Endothelial cell of umbilical vein (primary cell): ENCODE data around the gene IP6K1. TPM values are rescaled to one million over a fixed set of nuclear protein-coding genes. Genes with fewer than 3 reads are reported as not detected.

ENCODE experiments used
- BruUV-seq: library from RNA; stranded (reverse); fragments of 400-500 nt; replicated peaks from 2 replicates; lab custom pipeline; 2021; lab: Mats Ljungman, UMichigan
- CTCF ChIA-PET: fragments of 300-600, 350-600 bp; sonication (Branson Sonifier 250); formaldehyde crosslinking; loops from one replicate; lab custom pipeline; 2021; ENCODE audit warnings: antibody characterized with exemption, inconsistent platforms; lab: Charles Lee
- POLR2A ChIA-PET: fragments of 300-600, 350-600 bp; sonication (Branson Sonifier 250); formaldehyde crosslinking; loops from one replicate; lab custom pipeline; 2021; ENCODE audit warnings: antibody characterized with exemption, inconsistent platforms; lab: Charles Lee
- DNase-seq: peaks from one replicate; pipeline ENCODE4 v3.0.0-alpha.2; 2011; ENCODE audit warnings: low read depth, low spot score
- FAIRE-seq: peaks from 2 replicates; lab custom pipeline; 2011; peaks lifted over from hg19 to GRCh38; lab: Jason Lieb, UNC
- H2AFZ ChIP-seq: 2 replicates; pipeline ENCODE4 v1.6.0; 2012; ENCODE audit warnings: low read depth, low read length, control low read depth, inconsistent platforms
- H3K27ac ChIP-seq: 2 replicates; pipeline ENCODE4 v1.5.1; 2011; ENCODE audit warnings: low read depth, mild to moderate bottlenecking, control low read depth, low read length, moderate library complexity; ENCODE audit not compliant: insufficient read depth
- H3K27me3 ChIP-seq, 2 experiments: 2 replicates each; pipeline versions ENCODE4 v1.6.0 to v1.6.1; 2011; ENCODE audit warnings: low read length in 2 of 2, mixed read lengths in 1 of 2; ENCODE audit not compliant: control insufficient read depth in 2 of 2, insufficient read depth in 2 of 2
- H3K36me3 ChIP-seq, 2 experiments: 2 replicates in 1 of 2; 3 replicates in 1 of 2; pipeline ENCODE4 v1.5.1; 2011; ENCODE audit warnings: low read length in 2 of 2, mild to moderate bottlenecking in 1 of 2, moderate library complexity in 1 of 2; ENCODE audit not compliant: control insufficient read depth in 2 of 2, insufficient read depth in 2 of 2; ENCODE audit errors: extremely low read depth in 1 of 2
- H3K4me1 ChIP-seq: 3 replicates; pipeline ENCODE4 v1.5.1; 2011; ENCODE audit warnings: mild to moderate bottlenecking, low read length; ENCODE audit not compliant: control insufficient read depth, insufficient read depth; ENCODE audit errors: extremely low read depth
- H3K4me2 ChIP-seq: 2 replicates; pipeline ENCODE4 v1.6.1; 2011; ENCODE audit warnings: low read length, control low read depth, mixed read lengths; ENCODE audit not compliant: insufficient read depth
- H3K4me3 ChIP-seq, 3 experiments: fragments of 200-600 bp in 1 of 3; sonication (generic), shearing (Covaris generic) in 1 of 3; replicated peaks in 1 of 3; 2 replicates each; pipeline ENCODE4 v1.5.1; 2011 to 2016; ENCODE audit warnings: control low read depth in 3 of 3, low read length in 3 of 3, mild to moderate bottlenecking in 2 of 3, inconsistent platforms in 1 of 3, low read depth in 1 of 3, moderate library complexity in 1 of 3; ENCODE audit not compliant: insufficient read depth in 1 of 3
- H3K79me2 ChIP-seq: 2 replicates; pipeline ENCODE4 v1.6.0; 2012; ENCODE audit warnings: low read length, inconsistent platforms; ENCODE audit not compliant: control insufficient read depth, insufficient read depth
- H3K9ac ChIP-seq: replicated peaks from 2 replicates; pipeline ENCODE3; 2011; ENCODE audit warnings: low read length, control low read depth; ENCODE audit not compliant: insufficient read depth; ENCODE audit errors: extremely low read depth
- H3K9me1 ChIP-seq: replicated peaks from 3 replicates; pipeline ENCODE4 v1.6.0; 2011; ENCODE audit warnings: mild to moderate bottlenecking, low read length; ENCODE audit not compliant: control insufficient read depth, insufficient read depth; ENCODE audit errors: extremely low read depth
- H3K9me3 ChIP-seq: replicated peaks from 2 replicates; pipeline ENCODE4 v1.5.1; 2012; ENCODE audit warnings: low read length, inconsistent platforms; ENCODE audit not compliant: control insufficient read depth, insufficient read depth
- H4K20me1 ChIP-seq: replicated peaks from 2 replicates; pipeline ENCODE3; 2011; ENCODE audit warnings: mild to moderate bottlenecking, low read length; ENCODE audit not compliant: control insufficient read depth, insufficient read depth; ENCODE audit errors: extremely low read depth
- EZH2 ChIP-seq: IDR thresholded peaks from 2 replicates; pipeline ENCODE4 v1.6.1; 2012; ENCODE audit warnings: borderline replicate concordance, low read depth, mild to moderate bottlenecking, moderate library complexity, low read length, inconsistent platforms; ENCODE audit not compliant: severe bottlenecking
- FOS ChIP-seq: IDR thresholded peaks from 2 replicates; pipeline ENCODE4 v1.6.1; 2011; ENCODE audit warnings: mild to moderate bottlenecking, low read length, moderate library complexity, borderline replicate concordance; ENCODE audit not compliant: insufficient read depth
- GATA2 ChIP-seq: IDR thresholded peaks from 2 replicates; pipeline ENCODE4 v1.7.0; 2011; ENCODE audit warnings: low read depth, mild to moderate bottlenecking, moderate library complexity, mixed read lengths, low read length; ENCODE audit not compliant: insufficient read length, insufficient read depth
- JUN ChIP-seq: IDR thresholded peaks from 2 replicates; pipeline ENCODE4 v1.6.1; 2011; ENCODE audit warnings: borderline replicate concordance, low read depth; ENCODE audit not compliant: insufficient read length, insufficient read depth
- MYC ChIP-seq: IDR thresholded peaks from one replicate; pipeline ENCODE4 v1.6.1; 2011; ENCODE audit warnings: mild to moderate bottlenecking, low read depth, low read length
- POLR2A ChIP-seq: IDR thresholded peaks from 2 replicates; pipeline ENCODE4 v1.6.1; 2012; ENCODE audit warnings: low read depth, mild to moderate bottlenecking, control low read depth, low read length
- POLR2AphosphoS5 ChIP-seq: IDR thresholded peaks from 2 replicates; pipeline ENCODE4 v1.6.1; 2012; ENCODE audit warnings: low read depth, mild to moderate bottlenecking, control low read depth, low read length, moderate library complexity; ENCODE audit not compliant: insufficient read depth
- dilution Hi-C: fragments of 300-500 bp; cut with MboI; formaldehyde crosslinking; loops from one replicate; pipeline ENCODE4 v1.15.0; 2019; ENCODE audit warnings: low sequenced_read_pairs; ENCODE audit not compliant: extremely low pct_ligation_motif_present
- intact Hi-C: fragments of 100-400 bp; cut with micrococcal nuclease; formaldehyde crosslinking; loops from one replicate; pipeline ENCODE4 v1.10.0; 2022
- polyA plus RNA-seq, 4 experiments: library from polyadenylated mRNA; depleted of rRNA in 3 of 4; stranded (reverse) in 3 of 4; unstranded in 1 of 4; fragments of >200 nt; gene quantifications; 2 replicates each; pipeline versions ENCODE4 v1.2.1 to v1.2.3, GENCODE V29; 2011 to 2012; ENCODE audit warnings: missing spikeins in 1 of 4
- total RNA-seq: library from RNA; stranded (reverse); gene quantifications from 2 replicates; pipeline ENCODE4 v1.2.3, GENCODE V29; 2021
- TF ChIP-seq, protein P1 (sequence below): IDR thresholded peaks from 2 replicates; pipeline ENCODE4 v1.6.1; 2011; ENCODE audit not compliant: insufficient read depth, insufficient read length
- TF ChIP-seq, protein P2 (sequence below), 2 donors: IDR thresholded peaks; 1 replicate in 1 of 2; 2 replicates in 1 of 2; pipeline ENCODE4 v1.5.1; 2011; ENCODE audit warnings: low read length in 2 of 2, mild to moderate bottlenecking in 2 of 2, moderate library complexity in 2 of 2, control low read depth in 1 of 2, inconsistent platforms in 1 of 2, low read depth in 1 of 2; ENCODE audit not compliant: insufficient read depth in 1 of 2; ENCODE audit errors: extremely low read depth in 1 of 2

IP6K1 gene
- total and polyA plus RNA-seq, 2 donors (not counting 3 experiments of a cell fraction or from before 2014, with no cell fraction given), result 42.7 to 60.8 TPM

DNA sequence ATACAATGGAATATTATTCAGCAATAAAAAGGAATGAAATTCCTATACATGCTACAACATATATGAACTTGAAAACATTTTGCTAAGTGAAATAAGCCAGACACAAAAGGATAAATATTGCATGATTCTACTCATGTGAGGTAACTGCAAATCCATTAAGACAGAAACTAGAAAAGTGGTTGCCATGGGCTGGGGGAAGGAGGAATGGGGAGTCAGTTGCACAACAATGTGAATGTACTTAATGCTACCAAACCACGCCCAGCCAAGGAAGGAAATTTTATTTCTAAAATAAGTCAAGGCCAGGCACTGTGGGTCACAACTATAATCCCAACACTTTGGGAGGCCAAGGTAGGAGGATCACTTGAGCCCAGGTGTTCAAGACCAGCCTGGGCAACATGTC is 52.8 kb downstream of the IP6K1 start:
- TF ChIP-seq MYC (no peak), EZH2 (no peak), POLR2A (no peak), POLR2AphosphoS5 (no peak), JUN (no peak), GATA2 (no peak), FOS (no peak)
- TF ChIP-seq, protein P1, sequence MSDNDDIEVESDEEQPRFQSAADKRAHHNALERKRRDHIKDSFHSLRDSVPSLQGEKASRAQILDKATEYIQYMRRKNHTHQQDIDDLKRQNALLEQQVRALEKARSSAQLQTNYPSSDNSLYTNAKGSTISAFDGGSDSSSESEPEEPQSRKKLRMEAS, result no peak
- TF ChIP-seq, protein P2, sequence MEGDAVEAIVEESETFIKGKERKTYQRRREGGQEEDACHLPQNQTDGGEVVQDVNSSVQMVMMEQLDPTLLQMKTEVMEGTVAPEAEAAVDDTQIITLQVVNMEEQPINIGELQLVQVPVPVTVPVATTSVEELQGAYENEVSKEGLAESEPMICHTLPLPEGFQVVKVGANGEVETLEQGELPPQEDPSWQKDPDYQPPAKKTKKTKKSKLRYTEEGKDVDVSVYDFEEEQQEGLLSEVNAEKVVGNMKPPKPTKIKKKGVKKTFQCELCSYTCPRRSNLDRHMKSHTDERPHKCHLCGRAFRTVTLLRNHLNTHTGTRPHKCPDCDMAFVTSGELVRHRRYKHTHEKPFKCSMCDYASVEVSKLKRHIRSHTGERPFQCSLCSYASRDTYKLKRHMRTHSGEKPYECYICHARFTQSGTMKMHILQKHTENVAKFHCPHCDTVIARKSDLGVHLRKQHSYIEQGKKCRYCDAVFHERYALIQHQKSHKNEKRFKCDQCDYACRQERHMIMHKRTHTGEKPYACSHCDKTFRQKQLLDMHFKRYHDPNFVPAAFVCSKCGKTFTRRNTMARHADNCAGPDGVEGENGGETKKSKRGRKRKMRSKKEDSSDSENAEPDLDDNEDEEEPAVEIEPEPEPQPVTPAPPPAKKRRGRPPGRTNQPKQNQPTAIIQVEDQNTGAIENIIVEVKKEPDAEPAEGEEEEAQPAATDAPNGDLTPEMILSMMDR (IDR thresholded peaks at IDR 0.05; ENCODE audit: extremely low read depth in 1 of 2, insufficient read depth in 1 of 2, low read depth in 1 of 2, low read length in 2 of 2), result no peak
- POLR2A ChIA-PET, result no interaction called here
- no peak overlapping the region for H2AFZ ChIP-seq
- intact Hi-C loops, result no loop called here
- no peak overlapping the region for H3K4me3 ChIP-seq
- no peak for DNase-seq
- H3K27me3 ChIP-seq, result no peaks in the 10 kb centered on the region
- CTCF ChIA-PET, result interaction anchor here (0.6 kb wide), 1 partner anchor 10 kb away, joined by 4 read pairs; the partner anchor contains the start of gene GMPPB
- no peaks in the 10 kb centered on the region for H3K9me3 ChIP-seq
- FAIRE-seq, result peak; percentile 12
- H3K4me1 ChIP-seq, result no peaks in the 10 kb centered on the region
- dilution Hi-C loops, result no loop called here
- H3K9ac ChIP-seq, result no peak overlapping the region
- H4K20me1 ChIP-seq, result no peaks in the 10 kb centered on the region
- no TSS peak for BruUV-seq
- H3K79me2 ChIP-seq, result peaks cover 2% of the 10 kb centered on the region
- no peaks in the 10 kb centered on the region for H3K9me1 ChIP-seq
- H3K36me3 ChIP-seq, result peaks cover 6 to 20% of the 10 kb centered on the region in 2 experiments
- H3K4me2 ChIP-seq, result no peak overlapping the region
- no peak overlapping the region for H3K27ac ChIP-seq
